ENCODE measurements around the gene UXS1. TPM values are rescaled to one million over a fixed set of nuclear protein-coding genes. Genes with fewer than 3 reads are reported as not detected.
A peak's percentile ranks its signal among the peaks of the same experiment; 100 is the strongest.

UXS1 gene
- total and polyA plus RNA-seq, 2 of the 8 experiments (the other 6 are each of a cell fraction or from before 2014, with no cell fraction given) = 44.5 to 63.4 TPM

DNA sequence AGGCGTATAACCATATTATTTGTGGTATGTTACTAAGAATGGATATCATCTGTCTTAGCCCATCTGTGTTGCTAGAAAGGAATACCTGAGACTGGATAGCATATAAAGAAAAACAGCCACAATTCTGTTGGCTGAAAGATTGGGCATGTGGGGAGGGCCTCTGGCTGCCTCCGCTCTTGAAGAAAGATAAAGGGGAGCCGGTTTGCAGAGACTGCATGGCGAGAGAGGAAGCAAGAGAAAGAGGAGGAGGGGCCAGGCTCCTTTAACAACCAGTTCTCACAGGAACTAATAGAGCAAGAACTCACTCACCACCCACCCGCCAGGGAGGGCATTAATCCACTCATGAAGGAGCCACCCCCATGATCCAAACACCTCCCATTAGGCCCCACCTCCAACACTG is 29.2 kb upstream of the UXS1 start:
- FAIRE-seq (no peak), DNase-seq (ENCODE audit: low read depth in 1 of 2, low spot score in 2 of 2) (no peak)
- Histone ChIP-seq H3K79me1 (ENCODE audit: low read depth, low read length) (no peaks in the 10 kb centered on the region), H4K91ac (replicated peaks; ENCODE audit: insufficient read length, low read length) (no peak overlapping the region), H3K56ac (replicated peaks; ENCODE audit: insufficient read length, low read depth, low read length) (no peak overlapping the region), H3K18ac (ENCODE audit: extremely low read depth, low read length) (no peak overlapping the region), H3K36me3 (ENCODE audit: control insufficient read depth in 2 of 4, insufficient read depth in 4 of 4, low read length in 3 of 4) (no peaks in the 10 kb centered on the region), H4K5ac (ENCODE audit: insufficient read length, low read depth, low read length) (no peak overlapping the region), H3K79me2 (ENCODE audit: control insufficient read depth in 1 of 2, insufficient read depth in 2 of 2, low read length in 2 of 2) (no peaks in the 10 kb centered on the region), H3K4ac (replicated peaks; ENCODE audit: insufficient read length, low read depth, low read length) (no peak overlapping the region), H3K23me2 (ENCODE audit: low read depth, low read length) (peaks cover under 1% of the 10 kb centered on the region; the same call in 1 of the 2 replicates), H3K4me2 (ENCODE audit: insufficient read depth in 1 of 2, low read depth in 2 of 2, low read length in 2 of 2) (no peak overlapping the region), H2AFZ (ENCODE audit: low read length) (0 out of 2 replicates have a peak overlapping the region, but pooled peaks have one; percentile 44), H3K27ac (ENCODE audit: low read depth, low read length) (no peak overlapping the region), H3K4me1 (replicated peaks in 1 of 4; ENCODE audit: control insufficient read depth in 3 of 4, insufficient read depth in 4 of 4, low read length in 3 of 4) (no peaks in the 10 kb centered on the region), H2BK20ac (ENCODE audit: low read length) (no peak overlapping the region), H2BK5ac (ENCODE audit: low read depth, low read length) (no peak overlapping the region), H3K14ac (ENCODE audit: insufficient read length) (no peak overlapping the region), H4K20me1 (replicated peaks in 1 of 2; ENCODE audit: control insufficient read depth in 1 of 2, insufficient read depth in 2 of 2, low read length in 2 of 2) (no peaks in the 10 kb centered on the region), H2BK12ac (ENCODE audit: low read depth, low read length) (no peak overlapping the region), H2AK5ac (ENCODE audit: low read depth, low read length) (no peak overlapping the region), H4K8ac (ENCODE audit: extremely low read depth, insufficient read depth, low read length) (no peak overlapping the region), H3K27me3 (replicated peaks in 1 of 4; ENCODE audit: control insufficient read depth in 3 of 4, extremely low read depth in 1 of 4, insufficient read depth in 3 of 4, low read length in 3 of 4) (no peaks in the 10 kb centered on the region), H2BK15ac (ENCODE audit: low read length) (no peak overlapping the region), H3K4me3 (ENCODE audit: extremely low read depth in 1 of 4, insufficient read depth in 2 of 4, low read depth in 3 of 4, low read length in 4 of 4) (no peak overlapping the region), H3K9me3 (ENCODE audit: insufficient read depth in 2 of 2, low read depth in 1 of 2, low read length in 1 of 2) (no peaks in the 10 kb centered on the region), H2BK120ac (replicated peaks; ENCODE audit: low read depth, low read length) (no peak overlapping the region), H3K9ac (replicated peaks in 1 of 4; ENCODE audit: extremely low read depth in 1 of 4, low read depth in 3 of 4, low read length in 3 of 4) (no peak overlapping the region), H3K23ac (ENCODE audit: insufficient read length) (no peak overlapping the region)
- 56% methylated on average over 5 of the region's 5 CpGs; no CpG with 5 or more reads in 1 of the 2 experiments for WGBS, 2 experiments (ENCODE audit: extremely low coverage in 1 of 2, insufficient coverage in 1 of 2, insufficient read length in 1 of 2, insufficient replicate concordance in 2 of 2, low coverage in 1 of 2, low lambda C conversion rate in 2 of 2, missing lambda C conversion rate in 1 of 2)
- ChIA-PET POLR2A (ENCODE audit: partially characterized antibody) (no interaction called here), CTCF (ENCODE audit: partially characterized antibody) (no interaction called here)
- no peak for TF ChIP-seq JUN (IDR thresholded peaks at IDR 0.05; ENCODE audit: low read depth, low read length)
- TF ChIP-seq KDM4A (IDR thresholded peaks at IDR 0.05; ENCODE audit: low read depth, low read length, severe bottlenecking) = no peak
- TF ChIP-seq TBP (IDR thresholded peaks at IDR 0.05; ENCODE audit: low read depth, low read length) = no peak
- no peak for TF ChIP-seq JUND (IDR thresholded peaks at IDR 0.05; ENCODE audit: low read length)

All from H1 (cell line).